Right lung (tissue), 5 donors: ENCODE measurements around the gene PEF1. TPM values are rescaled to one million over a fixed set of nuclear protein-coding genes. Genes with fewer than 3 reads are reported as not detected.

Experiments
- DNase-seq, 2 donors: peaks; one replicate each; pipeline ENCODE4 v3.0.0-alpha.2; 2013
- polyA plus RNA-seq, 5 donors: library from polyadenylated mRNA; unstranded; fragments of 120-200 nt; gene quantifications; one replicate each; pipeline versions ENCODE4 v1.2.1 to v1.2.3, GENCODE V29; 2013; ENCODE audit warnings: inconsistent platforms in 1 of 5, low replicate concordance in 1 of 5; ENCODE audit not compliant: insufficient read length in 5 of 5, insufficient read depth in 1 of 5

Gene PEF1
- polyA plus RNA-seq, 5 donors = 58.4 to 68.4 (median 65.0) TPM

GRCh38 chr1:31586376-31587327 is 58.0 kb downstream of the PEF1 start:
- DNase-seq = no peak

GRCh38 chr1:31585736-31586365 is 58.8 kb downstream of the PEF1 start:
- no peak for DNase-seq

- no peak for DNase-seq
Observed at GRCh38 chr1:31584869-31585735, 59.6 kb downstream of the PEF1 start.

- DNase-seq = peak; percentile 79 to 83
Observed at GRCh38 chr1:31583995-31584868, 60.4 kb downstream of the PEF1 start.

- no peak for DNase-seq
Observed at GRCh38 chr1:31583082-31583994, 61.3 kb downstream of the PEF1 start.

- no peak for DNase-seq
Observed at GRCh38 chr1:31581821-31582810, 62.6 kb downstream of the PEF1 start.

GRCh38 chr1:31580891-31581603 is 63.6 kb downstream of the PEF1 start:
- no peak for DNase-seq

GRCh38 chr1:31580513-31580870 is 64.2 kb downstream of the PEF1 start:
- DNase-seq = no peak

Other genes with a start within 250 kb of the PEF1 start
- 10 to 100 TPM in 3 of 5 donors, 1 to 10 TPM in 2; 8.0 to 16.9 (median 14.4) TPM for gene SERINC2, start 231.7 kb downstream of the PEF1 start, polyA plus RNA-seq
- 10 to 100 TPM; 32.2 to 51.7 (median 50.7) TPM for gene TINAGL1, start 68.4 kb downstream of the PEF1 start, polyA plus RNA-seq
- gene HCRTR1, start 27.2 kb downstream of the PEF1 start, polyA plus RNA-seq = under 1 TPM in 4 of 5 donors, not detected in 1; 0.09 to 0.26 (median 0.10) TPM
- 100 to 1,000 TPM in 4 of 5 donors, 10 to 100 TPM in 1; 99.7 to 160 (median 132) TPM for gene COL16A1, start 59.1 kb upstream of the PEF1 start, polyA plus RNA-seq
- 10 to 100 TPM; 11.2 to 28.8 (median 16.6) TPM for gene ADGRB2, start 119.5 kb upstream of the PEF1 start, polyA plus RNA-seq
- gene SPOCD1, start 171.1 kb upstream of the PEF1 start, polyA plus RNA-seq = 1 to 10 TPM in 1 of 5 donors, under 1 TPM in 4; 0.29 to 1.1 (median 0.45) TPM